Neural progenitor cell (in vitro differentiated cells): ENCODE measurements around the gene FBN3. TPM values are rescaled to one million over a fixed set of nuclear protein-coding genes. Genes with fewer than 3 reads are reported as not detected.
A peak's percentile ranks its signal among the peaks of the same experiment; 100 is the strongest.

Experiments
- DNase-seq: peaks from one replicate; pipeline ENCODE4 v3.0.0-alpha.2; 2016; ENCODE audit warnings: low spot score
- H2AFZ ChIP-seq: fragments of 200-600 bp; sonication (generic); replicated peaks from 2 replicates; pipeline ENCODE4 v1.6.1; 2016; ENCODE audit warnings: antibody characterized with exemption
- H3F3A ChIP-seq: fragments of 200-600 bp; sonication (generic); 2 replicates; pipeline ENCODE4 v1.6.1; 2016; ENCODE audit warnings: antibody characterized with exemption, low read depth
- H3K27ac ChIP-seq: fragments of 200-600 bp; sonication (generic); 2 replicates; pipeline ENCODE4 v1.5.1; 2016; ENCODE audit warnings: mild to moderate bottlenecking
- H3K27me3 ChIP-seq: fragments of 200-600 bp; sonication (generic); 2 replicates; pipeline ENCODE4 v1.6.1; 2016; ENCODE audit warnings: mild to moderate bottlenecking, moderate library complexity
- H3K36me3 ChIP-seq: fragments of 200-600 bp; sonication (generic); 2 replicates; pipeline ENCODE4 v1.5.1; 2016
- H3K4me1 ChIP-seq: fragments of 200-600 bp; sonication (generic); 2 replicates; pipeline ENCODE4 v1.6.1; 2016; ENCODE audit warnings: mixed run types
- H3K4me2 ChIP-seq: fragments of 200-600 bp; sonication (generic); 2 replicates; pipeline ENCODE4 v1.6.1; 2016
- H3K4me3 ChIP-seq: fragments of 200-600 bp; sonication (generic); 2 replicates; pipeline ENCODE4 v1.5.1; 2016
- H3K79me2 ChIP-seq: fragments of 200-600 bp; sonication (generic); 2 replicates; pipeline ENCODE4 v1.6.1; 2016; ENCODE audit warnings: low read depth
- H3K9ac ChIP-seq: fragments of 200-600 bp; sonication (generic); 2 replicates; pipeline ENCODE4 v1.6.1; 2016
- H3K9me3 ChIP-seq: fragments of 200-600 bp; sonication (generic); 2 replicates; pipeline ENCODE4 v1.5.1; 2016; ENCODE audit warnings: low read depth
- H4K20me1 ChIP-seq: fragments of 200-600 bp; sonication (generic); 2 replicates; pipeline ENCODE4 v1.6.1; 2016; ENCODE audit warnings: low read depth
- H3K27ac Mint-ChIP-seq: 3 replicates; pipeline ENCODE4 v1.8.0; 2021; ENCODE audit warnings: mixed read lengths
- H3K27me3 Mint-ChIP-seq: 2 replicates; pipeline ENCODE4 v1.8.0; 2022; ENCODE audit warnings: low read depth, mild to moderate bottlenecking, inconsistent platforms, moderate library complexity, mixed read lengths; ENCODE audit not compliant: insufficient read depth
- H3K36me3 Mint-ChIP-seq: 3 replicates; pipeline ENCODE4 v1.8.0; 2021; ENCODE audit warnings: mixed read lengths
- H3K4me1 Mint-ChIP-seq: 3 replicates; pipeline ENCODE4 v1.8.0; 2021; ENCODE audit warnings: mixed read lengths
- H3K4me3 Mint-ChIP-seq: 3 replicates; pipeline ENCODE4 v1.8.0; 2021; ENCODE audit warnings: mild to moderate bottlenecking, moderate library complexity, mixed read lengths
- H3K9me3 Mint-ChIP-seq: 3 replicates; pipeline ENCODE4 v1.8.0; 2020; ENCODE audit warnings: mixed read lengths
- EZH2 ChIP-seq: fragments of 200-600 bp; sonication (generic); IDR thresholded peaks from 2 replicates; pipeline ENCODE4 v1.6.1; 2017; ENCODE audit warnings: antibody characterized with exemption, mild to moderate bottlenecking, moderate library complexity
- EZH2phosphoT487 ChIP-seq: fragments of 200-600 bp; sonication (generic); IDR thresholded peaks from 2 replicates; pipeline ENCODE4 v1.6.1; 2017; ENCODE audit warnings: antibody characterized with exemption
- total RNA-seq: library from RNA; depleted of rRNA; stranded (reverse); fragments of >200 nt; gene quantifications from 2 replicates; pipeline ENCODE4 v1.2.3, GENCODE V29; 2015; ENCODE audit warnings: low replicate concordance
- TF ChIP-seq, protein P1 (sequence below): fragments of 200-600 bp; sonication (generic); IDR thresholded peaks from 2 replicates; pipeline ENCODE4 v1.5.1; 2017; ENCODE audit warnings: antibody characterized with exemption, mild to moderate bottlenecking

The FBN3 gene
- total RNA-seq, 1 donor from 2014 or later, result 23.0 TPM

GRCh38 chr19:8022275-8022674, 127.1 kb downstream of the FBN3 start:
- Histone ChIP-seq H3K79me2 (no peaks in the 10 kb centered on the region), H3K36me3 (no peaks in the 10 kb centered on the region), H3K4me1 (no peaks in the 10 kb centered on the region), H3F3A (no peaks in the 10 kb centered on the region), H3K27me3 (no peaks in the 10 kb centered on the region), H3K9me3 (no peaks in the 10 kb centered on the region), H3K27ac (no peak overlapping the region), H4K20me1 (no peaks in the 10 kb centered on the region), H3K4me3 (no peak overlapping the region), H3K9ac (no peak overlapping the region), H3K4me2 (no peak overlapping the region), H2AFZ (no peak overlapping the region)
- H3K27me3 Mint-ChIP-seq, result peaks cover 5% of the 10 kb centered on the region
- no peak overlapping the region for H3K4me3 Mint-ChIP-seq
- TF ChIP-seq EZH2phosphoT487 (no peak), EZH2 (no peak)
- TF ChIP-seq, protein P1, sequence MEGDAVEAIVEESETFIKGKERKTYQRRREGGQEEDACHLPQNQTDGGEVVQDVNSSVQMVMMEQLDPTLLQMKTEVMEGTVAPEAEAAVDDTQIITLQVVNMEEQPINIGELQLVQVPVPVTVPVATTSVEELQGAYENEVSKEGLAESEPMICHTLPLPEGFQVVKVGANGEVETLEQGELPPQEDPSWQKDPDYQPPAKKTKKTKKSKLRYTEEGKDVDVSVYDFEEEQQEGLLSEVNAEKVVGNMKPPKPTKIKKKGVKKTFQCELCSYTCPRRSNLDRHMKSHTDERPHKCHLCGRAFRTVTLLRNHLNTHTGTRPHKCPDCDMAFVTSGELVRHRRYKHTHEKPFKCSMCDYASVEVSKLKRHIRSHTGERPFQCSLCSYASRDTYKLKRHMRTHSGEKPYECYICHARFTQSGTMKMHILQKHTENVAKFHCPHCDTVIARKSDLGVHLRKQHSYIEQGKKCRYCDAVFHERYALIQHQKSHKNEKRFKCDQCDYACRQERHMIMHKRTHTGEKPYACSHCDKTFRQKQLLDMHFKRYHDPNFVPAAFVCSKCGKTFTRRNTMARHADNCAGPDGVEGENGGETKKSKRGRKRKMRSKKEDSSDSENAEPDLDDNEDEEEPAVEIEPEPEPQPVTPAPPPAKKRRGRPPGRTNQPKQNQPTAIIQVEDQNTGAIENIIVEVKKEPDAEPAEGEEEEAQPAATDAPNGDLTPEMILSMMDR, result no peak
- H3K36me3 Mint-ChIP-seq, result peaks cover 9% of the 10 kb centered on the region
- no peak overlapping the region for H3K27ac Mint-ChIP-seq
- no peaks in the 10 kb centered on the region for H3K9me3 Mint-ChIP-seq
- no peaks in the 10 kb centered on the region for H3K4me1 Mint-ChIP-seq
- no peak for DNase-seq

GRCh38 chr19:8021374-8021773, 128.0 kb downstream of the FBN3 start:
- H2AFZ ChIP-seq, result no peak overlapping the region
- no peak overlapping the region for H3K27ac ChIP-seq
- no peaks in the 10 kb centered on the region for H3K79me2 ChIP-seq
- Mint-ChIP-seq H3K4me1 (no peaks in the 10 kb centered on the region), H3K36me3 (peaks cover 9% of the 10 kb centered on the region), H3K27ac (no peak overlapping the region), H3K4me3 (no peak overlapping the region), H3K9me3 (no peaks in the 10 kb centered on the region), H3K27me3 (peaks cover 5% of the 10 kb centered on the region)
- no peaks in the 10 kb centered on the region for H3K36me3 ChIP-seq
- H3K9ac ChIP-seq, result no peak overlapping the region
- H3K9me3 ChIP-seq, result no peaks in the 10 kb centered on the region
- H3F3A ChIP-seq, result no peaks in the 10 kb centered on the region
- H3K4me1 ChIP-seq, result no peaks in the 10 kb centered on the region
- no peak overlapping the region for H3K4me2 ChIP-seq
- TF ChIP-seq EZH2, result no peak
- TF ChIP-seq EZH2phosphoT487, result no peak
- TF ChIP-seq, protein P1, result no peak
- no peaks in the 10 kb centered on the region for H3K27me3 ChIP-seq
- DNase-seq, result no peak
- no peak overlapping the region for H3K4me3 ChIP-seq
- H4K20me1 ChIP-seq, result no peaks in the 10 kb centered on the region

GRCh38 chr19:8020681-8021080, 128.7 kb downstream of the FBN3 start:
- peaks cover 9% of the 10 kb centered on the region for H3K36me3 Mint-ChIP-seq
- no peaks in the 10 kb centered on the region for H3K36me3 ChIP-seq
- H3K4me1 Mint-ChIP-seq, result no peaks in the 10 kb centered on the region
- H3K9me3 Mint-ChIP-seq, result no peaks in the 10 kb centered on the region
- no peaks in the 10 kb centered on the region for H3F3A ChIP-seq
- DNase-seq, result no peak
- H3K27me3 ChIP-seq, result no peaks in the 10 kb centered on the region
- no peak overlapping the region for H2AFZ ChIP-seq
- H3K27me3 Mint-ChIP-seq, result peaks cover 6% of the 10 kb centered on the region
- H3K79me2 ChIP-seq, result no peaks in the 10 kb centered on the region
- H3K9me3 ChIP-seq, result no peaks in the 10 kb centered on the region
- H3K4me3 ChIP-seq, result no peak overlapping the region
- no peak overlapping the region for H3K9ac ChIP-seq
- no peak overlapping the region for H3K4me3 Mint-ChIP-seq
- no peak overlapping the region for H3K4me2 ChIP-seq
- TF ChIP-seq EZH2 (no peak), EZH2phosphoT487 (no peak)
- TF ChIP-seq, protein P1, result no peak
- no peak overlapping the region for H3K27ac ChIP-seq
- no peaks in the 10 kb centered on the region for H3K4me1 ChIP-seq
- peak overlapping the region; percentile 5 for H3K27ac Mint-ChIP-seq
- H4K20me1 ChIP-seq, result no peaks in the 10 kb centered on the region
